ENCODE data around the gene ASTN2.

ASTN2 gene

GRCh38 chr9:117088140-117088539 is 326.7 kb downstream of the ASTN2 start:
- no peak overlapping the region for H3K4me3 ChIP-seq (ENCODE audit: low read length)
- peaks cover 35% of the 10 kb centered on the region for H3K4me1 ChIP-seq (ENCODE audit: insufficient read depth, low read length)
- no peaks in the 10 kb centered on the region for H3K9me3 ChIP-seq (ENCODE audit: insufficient read depth, low read depth, low read length)
- no peaks in the 10 kb centered on the region for H3K27me3 ChIP-seq (ENCODE audit: insufficient read depth, low read length)
- WGBS = 74% methylated on average over 3 of the region's 4 CpGs
- no peaks in the 10 kb centered on the region for H3K36me3 ChIP-seq (ENCODE audit: insufficient read depth, low read length)
- no peak overlapping the region for H3K9ac ChIP-seq (ENCODE audit: low read depth, low read length)
- H3K27ac ChIP-seq (ENCODE audit: low read depth, low read length) = no peak overlapping the region

DNA sequence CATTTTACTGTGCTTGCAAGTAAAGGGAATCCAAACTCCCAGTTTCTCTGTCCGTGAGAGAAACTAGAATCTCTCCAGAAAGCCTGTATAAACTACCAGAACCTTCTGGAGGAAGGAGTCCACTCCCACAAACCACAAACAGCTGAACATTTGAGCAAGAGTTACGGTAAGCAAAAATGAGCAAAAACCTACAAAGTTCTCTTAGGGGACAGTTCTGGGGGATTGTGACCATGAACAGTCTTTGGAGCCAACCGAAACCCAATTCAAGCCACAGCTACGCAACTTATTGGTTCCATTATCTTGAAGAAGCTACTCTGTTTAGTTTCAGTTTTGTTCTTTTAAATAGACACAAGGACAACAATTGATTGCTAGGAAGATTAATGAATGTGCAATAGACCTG is 330.6 kb downstream of the ASTN2 start:
- Histone ChIP-seq H3K27ac (ENCODE audit: low read depth, low read length) (no peak overlapping the region), H3K9ac (ENCODE audit: low read depth, low read length) (no peak overlapping the region), H3K9me3 (ENCODE audit: insufficient read depth, low read depth, low read length) (no peaks in the 10 kb centered on the region), H3K4me1 (ENCODE audit: insufficient read depth, low read length) (peaks cover 33% of the 10 kb centered on the region), H3K27me3 (ENCODE audit: insufficient read depth, low read length) (no peaks in the 10 kb centered on the region), H3K4me3 (ENCODE audit: low read length) (no peak overlapping the region), H3K36me3 (ENCODE audit: insufficient read depth, low read length) (no peaks in the 10 kb centered on the region)
- WGBS = 95% methylated on average over 4 of the region's 4 CpGs

- Histone ChIP-seq H3K36me3 (ENCODE audit: insufficient read depth, low read length) (no peaks in the 10 kb centered on the region), H3K4me3 (ENCODE audit: low read length) (no peak overlapping the region), H3K9me3 (ENCODE audit: insufficient read depth, low read depth, low read length) (no peaks in the 10 kb centered on the region), H3K27me3 (ENCODE audit: insufficient read depth, low read length) (no peaks in the 10 kb centered on the region), H3K9ac (ENCODE audit: low read depth, low read length) (no peak overlapping the region), H3K4me1 (ENCODE audit: insufficient read depth, low read length) (peaks cover 33% of the 10 kb centered on the region), H3K27ac (ENCODE audit: low read depth, low read length) (no peak overlapping the region)
- 46% methylated on average over 8 of the region's 8 CpGs for WGBS
These were observed 331.3 kb downstream of the ASTN2 start for GRCh38 chr9:117083559-117083958.

DNA sequence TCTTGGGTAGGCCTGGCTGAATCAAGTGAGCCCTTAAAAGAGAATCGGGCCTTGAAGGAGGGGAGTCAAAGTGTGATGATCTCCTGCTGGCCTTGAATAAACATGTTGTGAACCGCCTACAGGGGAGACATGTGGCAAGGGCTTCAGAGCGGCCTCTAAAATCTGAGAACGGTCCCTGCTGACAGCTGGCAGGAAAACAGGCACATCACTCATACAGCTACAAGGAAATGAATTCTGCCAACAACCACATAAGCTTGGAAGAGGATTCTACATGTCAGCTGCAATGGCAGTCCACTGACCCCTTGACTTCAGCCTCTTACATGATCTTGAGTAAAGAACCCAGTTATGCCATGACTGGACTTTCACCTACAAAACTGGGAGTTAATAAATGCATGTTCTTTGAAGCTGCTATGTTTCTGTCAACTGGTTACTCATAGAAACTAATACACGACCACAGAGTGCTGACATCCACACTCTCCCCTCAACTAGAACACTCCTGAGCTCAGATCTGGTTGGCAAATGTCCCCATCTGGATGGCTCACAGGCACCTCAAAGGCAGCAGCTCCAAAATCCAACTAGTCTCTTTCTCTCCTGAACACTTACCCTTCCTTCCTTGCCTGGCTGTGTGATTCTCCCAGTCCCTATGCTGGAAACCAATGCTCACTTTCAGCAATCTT is 333.1 kb downstream of the ASTN2 start:
- H3K27ac ChIP-seq (ENCODE audit: low read depth, low read length) = no peak overlapping the region
- H3K27me3 ChIP-seq (ENCODE audit: insufficient read depth, low read length) = no peaks in the 10 kb centered on the region
- H3K9ac ChIP-seq (ENCODE audit: low read depth, low read length) = no peak overlapping the region
- 55% methylated on average over 5 of the region's 5 CpGs for WGBS
- no peaks in the 10 kb centered on the region for H3K36me3 ChIP-seq (ENCODE audit: insufficient read depth, low read length)
- no peaks in the 10 kb centered on the region for H3K9me3 ChIP-seq (ENCODE audit: insufficient read depth, low read depth, low read length)
- H3K4me1 ChIP-seq (ENCODE audit: insufficient read depth, low read length) = peaks cover 33% of the 10 kb centered on the region
- H3K4me3 ChIP-seq (ENCODE audit: low read length) = no peak overlapping the region

DNA sequence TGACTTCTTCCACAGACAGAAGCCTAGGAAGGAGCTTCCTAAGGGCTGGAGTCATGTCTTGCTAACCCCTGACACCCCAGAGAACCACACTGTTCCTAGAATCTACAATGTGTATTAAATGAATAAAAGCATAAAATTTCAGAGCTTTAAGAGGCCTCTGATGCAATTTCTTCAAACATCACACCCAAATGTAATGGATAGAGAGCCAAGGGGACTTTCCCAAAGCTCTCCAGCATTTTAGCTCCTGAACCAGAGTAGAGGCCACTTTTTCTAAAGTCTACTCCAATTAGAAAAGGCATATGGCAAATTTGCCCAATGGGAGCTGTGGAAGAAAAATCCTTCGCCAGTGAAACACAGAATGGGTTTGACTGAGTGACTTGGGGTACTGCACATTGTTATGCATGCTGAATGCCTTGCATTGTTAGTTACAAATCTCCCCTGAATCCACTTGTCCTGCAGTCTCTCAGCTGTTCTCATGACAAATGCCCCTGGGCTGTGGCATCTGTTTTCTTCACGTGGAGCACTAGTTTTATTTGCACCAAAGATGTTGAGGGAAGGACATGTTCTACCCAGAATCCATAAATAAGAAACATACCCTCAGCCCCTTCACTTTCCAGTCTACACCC is 334.0 kb downstream of the ASTN2 start:
- Histone ChIP-seq H3K27me3 (ENCODE audit: insufficient read depth, low read length) (no peaks in the 10 kb centered on the region), H3K4me3 (ENCODE audit: low read length) (no peak overlapping the region), H3K4me1 (ENCODE audit: insufficient read depth, low read length) (peaks cover 38% of the 10 kb centered on the region), H3K27ac (ENCODE audit: low read depth, low read length) (no peak overlapping the region), H3K36me3 (ENCODE audit: insufficient read depth, low read length) (no peaks in the 10 kb centered on the region), H3K9ac (ENCODE audit: low read depth, low read length) (no peak overlapping the region), H3K9me3 (ENCODE audit: insufficient read depth, low read depth, low read length) (no peaks in the 10 kb centered on the region)
- WGBS = 36% methylated on average over 2 of the region's 2 CpGs

DNA sequence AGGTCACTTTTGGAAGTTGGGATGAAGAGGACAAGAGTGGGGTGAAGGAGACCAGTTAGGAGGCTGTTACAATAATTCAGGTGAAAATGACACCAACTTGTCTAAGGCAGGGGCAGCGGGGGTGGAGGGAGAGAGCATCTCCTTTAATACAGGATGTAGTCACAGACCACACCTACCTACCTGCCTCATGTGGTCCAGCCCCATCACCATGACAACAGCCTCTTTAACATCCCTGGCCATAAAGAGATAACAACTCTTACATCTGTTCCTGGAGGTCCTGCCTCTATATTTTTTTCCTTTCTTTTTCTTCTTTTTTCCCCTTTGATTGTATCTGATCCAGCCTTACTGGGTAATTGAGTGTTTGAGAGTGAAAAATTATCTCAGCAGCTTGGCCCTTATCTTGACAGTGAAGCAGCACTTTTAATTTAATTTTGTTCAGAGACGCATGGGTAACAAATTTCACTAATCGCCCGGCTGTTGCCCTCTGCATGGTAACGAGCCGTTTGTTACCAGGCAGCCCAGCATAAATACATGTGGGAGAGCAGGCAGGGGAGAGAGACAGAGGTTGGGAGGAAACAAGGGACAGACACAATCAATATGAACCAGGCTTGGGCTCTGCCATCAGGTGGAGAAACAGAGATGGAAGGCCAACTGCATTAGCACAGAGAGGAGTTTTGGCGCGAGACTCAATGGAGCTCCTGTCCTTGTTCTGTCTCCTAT is 338.1 kb downstream of the ASTN2 start:
- H3K4me3 ChIP-seq (ENCODE audit: low read length) = no peak overlapping the region
- H3K9me3 ChIP-seq (ENCODE audit: insufficient read depth, low read depth, low read length) = no peaks in the 10 kb centered on the region
- H3K4me1 ChIP-seq (ENCODE audit: insufficient read depth, low read length) = peaks cover 32% of the 10 kb centered on the region
- no peak overlapping the region for H3K9ac ChIP-seq (ENCODE audit: low read depth, low read length)
- 95% methylated on average over 8 of the region's 8 CpGs for WGBS
- no peaks in the 10 kb centered on the region for H3K36me3 ChIP-seq (ENCODE audit: insufficient read depth, low read length)
- H3K27me3 ChIP-seq (ENCODE audit: insufficient read depth, low read length) = no peaks in the 10 kb centered on the region
- no peak overlapping the region for H3K27ac ChIP-seq (ENCODE audit: low read depth, low read length)

DNA sequence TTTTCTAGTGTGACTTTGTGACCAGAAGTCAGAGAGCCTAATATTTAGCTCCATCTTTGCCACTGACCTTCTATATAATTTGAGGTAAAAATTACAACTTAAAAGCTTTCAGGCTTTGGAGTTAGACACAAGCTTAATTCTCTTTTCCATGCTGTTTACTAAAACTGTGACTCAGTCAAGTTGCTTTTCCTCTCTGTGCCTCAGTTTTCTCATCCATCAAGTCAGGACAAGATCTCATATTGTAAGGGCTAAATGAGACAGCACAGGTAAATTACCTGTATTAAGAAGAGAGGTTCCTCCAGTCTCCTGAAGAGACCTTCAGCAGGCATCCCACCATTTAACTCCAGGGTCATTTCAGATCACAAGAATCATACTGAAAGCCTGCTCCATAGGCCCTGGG is 339.2 kb downstream of the ASTN2 start:
- H3K9ac ChIP-seq (ENCODE audit: low read depth, low read length) = no peak overlapping the region
- H3K27me3 ChIP-seq (ENCODE audit: insufficient read depth, low read length) = no peaks in the 10 kb centered on the region
- no peaks in the 10 kb centered on the region for H3K9me3 ChIP-seq (ENCODE audit: insufficient read depth, low read depth, low read length)
- H3K27ac ChIP-seq (ENCODE audit: low read depth, low read length) = no peak overlapping the region
- no peak overlapping the region for H3K4me3 ChIP-seq (ENCODE audit: low read length)
- H3K4me1 ChIP-seq (ENCODE audit: insufficient read depth, low read length) = peaks cover 22% of the 10 kb centered on the region
- H3K36me3 ChIP-seq (ENCODE audit: insufficient read depth, low read length) = no peaks in the 10 kb centered on the region

DNA sequence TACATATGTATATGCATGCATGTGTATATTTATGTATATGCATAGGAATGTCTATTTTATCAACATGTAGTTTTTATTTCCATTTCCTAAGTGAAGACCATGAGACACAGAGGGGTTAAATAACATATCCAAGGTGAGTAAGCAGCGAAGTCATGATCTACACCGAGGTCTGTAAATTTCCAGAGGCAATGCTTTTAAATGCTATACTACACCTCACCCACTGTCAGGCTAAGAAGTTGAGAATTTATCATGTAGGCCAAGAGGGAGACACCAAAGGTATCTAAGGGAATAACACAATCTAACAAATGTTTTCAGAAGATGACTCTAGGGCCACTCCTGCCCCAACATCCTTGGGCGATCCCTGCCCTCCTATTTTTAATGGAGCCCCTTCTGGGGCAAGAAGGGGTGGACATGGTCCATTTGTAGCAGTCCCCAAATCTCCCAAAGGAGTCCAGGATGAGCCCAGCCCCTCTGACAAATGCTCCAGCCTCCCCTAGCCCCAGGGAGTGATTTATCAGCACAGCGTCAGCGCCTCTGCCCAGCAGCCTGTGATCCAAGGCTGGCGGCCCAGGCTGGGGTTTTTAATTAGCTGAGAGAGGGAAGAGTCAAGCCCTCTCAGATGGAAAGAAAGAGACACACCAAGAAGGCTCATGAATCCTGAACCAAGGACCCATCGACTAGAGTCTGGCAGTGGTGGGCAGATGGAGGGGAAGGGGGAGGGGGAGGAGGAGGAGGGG is 339.9 kb downstream of the ASTN2 start:
- no peak overlapping the region for H3K27ac ChIP-seq (ENCODE audit: low read depth, low read length)
- H3K9ac ChIP-seq (ENCODE audit: low read depth, low read length) = no peak overlapping the region
- no peaks in the 10 kb centered on the region for H3K36me3 ChIP-seq (ENCODE audit: insufficient read depth, low read length)
- no peak overlapping the region for H3K4me3 ChIP-seq (ENCODE audit: low read length)
- whole genome bisulfite sequencing = 91% methylated on average over 7 of the region's 7 CpGs
- H3K9me3 ChIP-seq (ENCODE audit: insufficient read depth, low read depth, low read length) = no peaks in the 10 kb centered on the region
- peaks cover 16% of the 10 kb centered on the region for H3K4me1 ChIP-seq (ENCODE audit: insufficient read depth, low read length)
- no peaks in the 10 kb centered on the region for H3K27me3 ChIP-seq (ENCODE audit: insufficient read depth, low read length)

DNA sequence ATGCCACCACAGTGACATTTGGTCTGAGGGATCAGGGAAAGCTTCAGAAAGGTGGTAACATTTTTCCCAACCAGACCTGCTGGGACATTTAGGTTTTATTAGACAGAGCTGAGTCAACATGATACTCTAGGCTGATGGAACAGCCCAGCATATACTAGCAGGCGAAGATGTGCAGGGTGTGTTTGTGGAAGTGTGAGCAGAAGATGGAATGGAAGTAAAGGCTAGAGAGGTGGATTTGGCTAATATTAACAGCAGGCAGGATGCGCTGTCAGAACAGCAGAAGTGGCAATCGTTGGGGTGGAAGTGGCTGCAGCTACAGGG is 340.6 kb downstream of the ASTN2 start:
- Histone ChIP-seq H3K36me3 (ENCODE audit: insufficient read depth, low read length) (no peaks in the 10 kb centered on the region), H3K9me3 (ENCODE audit: insufficient read depth, low read depth, low read length) (no peaks in the 10 kb centered on the region), H3K27ac (ENCODE audit: low read depth, low read length) (no peak overlapping the region), H3K4me1 (ENCODE audit: insufficient read depth, low read length) (peaks cover 16% of the 10 kb centered on the region), H3K9ac (ENCODE audit: low read depth, low read length) (no peak overlapping the region), H3K27me3 (ENCODE audit: insufficient read depth, low read length) (no peaks in the 10 kb centered on the region), H3K4me3 (ENCODE audit: low read length) (no peak overlapping the region)
- 94% methylated on average over 3 of the region's 3 CpGs for WGBS

- Histone ChIP-seq H3K36me3 (ENCODE audit: insufficient read depth, low read length) (no peaks in the 10 kb centered on the region), H3K9ac (ENCODE audit: low read depth, low read length) (no peak overlapping the region), H3K9me3 (ENCODE audit: insufficient read depth, low read depth, low read length) (no peaks in the 10 kb centered on the region), H3K27me3 (ENCODE audit: insufficient read depth, low read length) (no peaks in the 10 kb centered on the region), H3K4me3 (ENCODE audit: low read length) (no peak overlapping the region), H3K4me1 (ENCODE audit: insufficient read depth, low read length) (peaks cover 16% of the 10 kb centered on the region), H3K27ac (ENCODE audit: low read depth, low read length) (no peak overlapping the region)
- 74% methylated on average over 11 of the region's 11 CpGs for WGBS
These were observed 341.1 kb downstream of the ASTN2 start for GRCh38 chr9:117073539-117074341.

Data from HUES64 (cell line).